Neural cell (in vitro differentiated cells): Measurements from ENCODE around the gene UBE2QL1. TPM values are rescaled to one million over a fixed set of nuclear protein-coding genes. Genes with fewer than 3 reads are reported as not detected.

ENCODE experiments used
- H2AFZ ChIP-seq: fragments of 200-600, 300-800 bp; sonication (generic), shearing (Covaris generic); 2 replicates; pipeline ENCODE4 v1.6.0; 2014; ENCODE audit warnings: low read depth, mild to moderate bottlenecking, antibody characterized with exemption, low read length, moderate library complexity
- H3F3A ChIP-seq: fragments of 200-600 bp; shearing (Covaris generic); 2 replicates; pipeline ENCODE4 v1.6.1; 2016; ENCODE audit warnings: mild to moderate bottlenecking, moderate library complexity, mixed read lengths, antibody characterized with exemption, low read length; ENCODE audit not compliant: insufficient read depth, poor library complexity, severe bottlenecking
- H3K27ac ChIP-seq: fragments of 200-600, 300-800 bp; sonication (generic), shearing (Covaris generic); 2 replicates; pipeline ENCODE4 v1.5.1; 2014; ENCODE audit warnings: mild to moderate bottlenecking, low read length, moderate library complexity
- H3K27me3 ChIP-seq: fragments of 300-800, 200-600 bp; sonication (generic), shearing (Covaris generic); 2 replicates; pipeline ENCODE4 v1.6.0; 2014; ENCODE audit warnings: mild to moderate bottlenecking, low read depth, low read length, moderate library complexity; ENCODE audit not compliant: insufficient read depth
- H3K36me3 ChIP-seq: fragments of 300-800, 200-600 bp; sonication (generic), shearing (Covaris generic); 2 replicates; pipeline ENCODE4 v1.5.1; 2014; ENCODE audit warnings: mild to moderate bottlenecking, antibody characterized with exemption, low read length, moderate library complexity; ENCODE audit not compliant: insufficient read depth
- H3K4me2 ChIP-seq: fragments of 300-800, 200-600 bp; sonication (generic), shearing (Covaris generic); 2 replicates; pipeline ENCODE4 v1.6.0; 2014; ENCODE audit warnings: mild to moderate bottlenecking, low read length
- H3K4me3 ChIP-seq: fragments of 300-800, 200-600 bp; sonication (generic), shearing (Covaris generic); 2 replicates; pipeline ENCODE4 v1.5.1; 2014; ENCODE audit warnings: mild to moderate bottlenecking, low read length, moderate library complexity
- H3K79me2 ChIP-seq: fragments of 200-600 bp; shearing (Covaris generic); replicated peaks from 2 replicates; pipeline ENCODE4 v1.6.0; 2014; ENCODE audit warnings: mild to moderate bottlenecking, low read length, moderate library complexity; ENCODE audit not compliant: insufficient read depth
- H3K9ac ChIP-seq: fragments of 300-800, 200-600 bp; sonication (generic), shearing (Covaris generic); 2 replicates; pipeline ENCODE4 v1.6.1; 2016; ENCODE audit warnings: mild to moderate bottlenecking, low read length, mixed read lengths
- H3K9me2 ChIP-seq: fragments of 200-600 bp; shearing (Covaris generic); 2 replicates; pipeline ENCODE4 v1.6.1; 2016; ENCODE audit warnings: mild to moderate bottlenecking, low read length, mixed read lengths; ENCODE audit not compliant: insufficient read depth
- H3K9me3 ChIP-seq: fragments of 200-600, 300-800 bp; sonication (generic), shearing (Covaris generic); 2 replicates; pipeline ENCODE4 v1.6.1; 2016; ENCODE audit warnings: mild to moderate bottlenecking, mixed run types, low read length, moderate library complexity, mixed read lengths
- H4K20me1 ChIP-seq: fragments of 200-600 bp; shearing (Covaris generic); 2 replicates; pipeline ENCODE4 v1.6.1; 2016; ENCODE audit warnings: mild to moderate bottlenecking, mixed run types; ENCODE audit not compliant: insufficient read depth
- EP300 ChIP-seq: fragments of 450-650 bp; conservative IDR thresholded peaks from 2 replicates; pipeline ENCODE4 v1.6.1; 2014; ENCODE audit warnings: antibody characterized with exemption, mild to moderate bottlenecking, moderate library complexity; ENCODE audit not compliant: poor library complexity, severe bottlenecking
- EZH2 ChIP-seq: fragments of 200-600, 300-800 bp; shearing (Covaris generic), sonication (generic); IDR thresholded peaks from 2 replicates; pipeline ENCODE4 v1.6.1; 2014; ENCODE audit warnings: antibody characterized with exemption, low read length, borderline replicate concordance, mild to moderate bottlenecking; ENCODE audit not compliant: insufficient read depth, poor library complexity, severe bottlenecking
- MXI1 ChIP-seq: fragments of 450-650 bp; conservative IDR thresholded peaks from 2 replicates; pipeline ENCODE4 v1.6.1; 2014; ENCODE audit warnings: antibody characterized with exemption, mild to moderate bottlenecking; ENCODE audit not compliant: poor library complexity, severe bottlenecking
- POLR2AphosphoS5 ChIP-seq: IDR thresholded peaks from 2 replicates; pipeline ENCODE4 v1.6.1; 2012
- RAD21 ChIP-seq: fragments of 450-650 bp; conservative IDR thresholded peaks from 2 replicates; pipeline ENCODE4 v1.6.1; 2014; ENCODE audit warnings: antibody characterized with exemption, mild to moderate bottlenecking, moderate library complexity
- SMC3 ChIP-seq: fragments of 450-650 bp; conservative IDR thresholded peaks from 2 replicates; pipeline ENCODE4 v1.6.1; 2014; ENCODE audit warnings: antibody characterized with exemption, mild to moderate bottlenecking, moderate library complexity; ENCODE audit not compliant: poor library complexity
- TAF1 ChIP-seq: IDR thresholded peaks from 2 replicates; pipeline ENCODE4 v1.6.1; 2012; ENCODE audit warnings: low read depth
- polyA plus RNA-seq: library from polyadenylated mRNA; depleted of rRNA; stranded (reverse); fragments of >200 nt; gene quantifications from 2 replicates; pipeline ENCODE4 v1.2.3, GENCODE V29; 2014
- TF ChIP-seq, protein P1 (sequence below): IDR thresholded peaks from 2 replicates; pipeline ENCODE4 v1.6.1; 2012; ENCODE audit warnings: borderline replicate concordance
- TF ChIP-seq, protein P2 (sequence below): fragments of 450-650 bp; IDR thresholded peaks from 2 replicates; pipeline ENCODE4 v1.5.1; 2014; ENCODE audit warnings: antibody characterized with exemption, mild to moderate bottlenecking, moderate library complexity; ENCODE audit not compliant: poor library complexity, severe bottlenecking

The UBE2QL1 gene
- polyA plus RNA-seq, 1 donor from 2014 or later, result 13.8 TPM

DNA sequence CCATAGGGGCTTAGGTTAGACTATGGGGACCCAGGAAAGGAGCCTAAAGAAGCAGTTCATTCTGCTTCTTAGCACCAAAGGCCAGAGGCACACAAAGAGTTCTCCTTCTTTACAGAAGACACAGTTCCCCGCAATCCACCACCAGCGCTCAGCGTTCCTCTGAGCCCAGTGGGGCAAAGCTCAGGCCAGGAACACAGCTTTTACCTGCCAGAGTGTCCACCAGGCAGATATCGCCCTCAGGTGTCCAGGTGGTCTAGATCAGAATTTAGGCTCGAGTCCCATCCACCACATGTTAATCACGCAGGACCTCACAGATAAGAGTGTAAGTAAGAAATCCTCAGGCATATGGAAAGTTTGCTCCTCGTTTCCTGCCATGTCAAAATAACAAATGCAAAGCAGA, 53.0 kb downstream of the UBE2QL1 start:
- no peaks in the 10 kb centered on the region for H3K79me2 ChIP-seq
- H3K4me2 ChIP-seq, result no peak overlapping the region
- H3K27ac ChIP-seq, result no peak overlapping the region
- no peaks in the 10 kb centered on the region for H3K27me3 ChIP-seq
- no peaks in the 10 kb centered on the region for H4K20me1 ChIP-seq
- H3K36me3 ChIP-seq, result no peaks in the 10 kb centered on the region
- H3F3A ChIP-seq, result no peaks in the 10 kb centered on the region
- no peak for TF ChIP-seq MXI1
- TF ChIP-seq EP300, result no peak
- no peak for TF ChIP-seq TAF1
- no peak for TF ChIP-seq POLR2AphosphoS5
- no peak for TF ChIP-seq EZH2
- TF ChIP-seq SMC3, result no peak
- TF ChIP-seq, protein P1, sequence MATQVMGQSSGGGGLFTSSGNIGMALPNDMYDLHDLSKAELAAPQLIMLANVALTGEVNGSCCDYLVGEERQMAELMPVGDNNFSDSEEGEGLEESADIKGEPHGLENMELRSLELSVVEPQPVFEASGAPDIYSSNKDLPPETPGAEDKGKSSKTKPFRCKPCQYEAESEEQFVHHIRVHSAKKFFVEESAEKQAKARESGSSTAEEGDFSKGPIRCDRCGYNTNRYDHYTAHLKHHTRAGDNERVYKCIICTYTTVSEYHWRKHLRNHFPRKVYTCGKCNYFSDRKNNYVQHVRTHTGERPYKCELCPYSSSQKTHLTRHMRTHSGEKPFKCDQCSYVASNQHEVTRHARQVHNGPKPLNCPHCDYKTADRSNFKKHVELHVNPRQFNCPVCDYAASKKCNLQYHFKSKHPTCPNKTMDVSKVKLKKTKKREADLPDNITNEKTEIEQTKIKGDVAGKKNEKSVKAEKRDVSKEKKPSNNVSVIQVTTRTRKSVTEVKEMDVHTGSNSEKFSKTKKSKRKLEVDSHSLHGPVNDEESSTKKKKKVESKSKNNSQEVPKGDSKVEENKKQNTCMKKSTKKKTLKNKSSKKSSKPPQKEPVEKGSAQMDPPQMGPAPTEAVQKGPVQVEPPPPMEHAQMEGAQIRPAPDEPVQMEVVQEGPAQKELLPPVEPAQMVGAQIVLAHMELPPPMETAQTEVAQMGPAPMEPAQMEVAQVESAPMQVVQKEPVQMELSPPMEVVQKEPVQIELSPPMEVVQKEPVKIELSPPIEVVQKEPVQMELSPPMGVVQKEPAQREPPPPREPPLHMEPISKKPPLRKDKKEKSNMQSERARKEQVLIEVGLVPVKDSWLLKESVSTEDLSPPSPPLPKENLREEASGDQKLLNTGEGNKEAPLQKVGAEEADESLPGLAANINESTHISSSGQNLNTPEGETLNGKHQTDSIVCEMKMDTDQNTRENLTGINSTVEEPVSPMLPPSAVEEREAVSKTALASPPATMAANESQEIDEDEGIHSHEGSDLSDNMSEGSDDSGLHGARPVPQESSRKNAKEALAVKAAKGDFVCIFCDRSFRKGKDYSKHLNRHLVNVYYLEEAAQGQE, result no peak
- TF ChIP-seq, protein P2, sequence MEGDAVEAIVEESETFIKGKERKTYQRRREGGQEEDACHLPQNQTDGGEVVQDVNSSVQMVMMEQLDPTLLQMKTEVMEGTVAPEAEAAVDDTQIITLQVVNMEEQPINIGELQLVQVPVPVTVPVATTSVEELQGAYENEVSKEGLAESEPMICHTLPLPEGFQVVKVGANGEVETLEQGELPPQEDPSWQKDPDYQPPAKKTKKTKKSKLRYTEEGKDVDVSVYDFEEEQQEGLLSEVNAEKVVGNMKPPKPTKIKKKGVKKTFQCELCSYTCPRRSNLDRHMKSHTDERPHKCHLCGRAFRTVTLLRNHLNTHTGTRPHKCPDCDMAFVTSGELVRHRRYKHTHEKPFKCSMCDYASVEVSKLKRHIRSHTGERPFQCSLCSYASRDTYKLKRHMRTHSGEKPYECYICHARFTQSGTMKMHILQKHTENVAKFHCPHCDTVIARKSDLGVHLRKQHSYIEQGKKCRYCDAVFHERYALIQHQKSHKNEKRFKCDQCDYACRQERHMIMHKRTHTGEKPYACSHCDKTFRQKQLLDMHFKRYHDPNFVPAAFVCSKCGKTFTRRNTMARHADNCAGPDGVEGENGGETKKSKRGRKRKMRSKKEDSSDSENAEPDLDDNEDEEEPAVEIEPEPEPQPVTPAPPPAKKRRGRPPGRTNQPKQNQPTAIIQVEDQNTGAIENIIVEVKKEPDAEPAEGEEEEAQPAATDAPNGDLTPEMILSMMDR, result no peak
- no peak for TF ChIP-seq RAD21
- H2AFZ ChIP-seq, result no peak overlapping the region
- H3K4me3 ChIP-seq, result no peak overlapping the region
- H3K9ac ChIP-seq, result no peak overlapping the region
- no peaks in the 10 kb centered on the region for H3K9me2 ChIP-seq
- H3K9me3 ChIP-seq, result no peaks in the 10 kb centered on the region

DNA sequence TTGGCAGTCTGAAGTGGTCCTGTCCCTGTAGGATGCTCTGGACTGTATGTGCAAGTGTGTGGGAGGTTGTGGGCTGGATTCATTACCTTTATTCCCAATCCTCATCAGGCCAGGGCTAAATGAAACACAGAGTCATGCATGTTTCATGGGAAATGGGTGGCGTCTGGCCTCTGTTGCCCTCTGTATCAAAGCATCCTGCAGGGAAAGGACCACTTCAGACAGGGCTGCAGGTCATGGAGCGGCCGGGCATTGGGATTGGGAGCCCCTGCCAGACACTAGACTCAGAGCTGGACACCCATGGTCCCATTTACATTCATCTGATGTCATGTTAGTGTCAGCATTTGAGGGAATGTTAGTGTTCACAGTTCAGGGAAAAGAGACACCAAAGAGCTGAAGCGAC, 53.8 kb downstream of the UBE2QL1 start:
- Histone ChIP-seq H2AFZ (no peak overlapping the region), H3F3A (no peaks in the 10 kb centered on the region), H3K79me2 (no peaks in the 10 kb centered on the region), H3K9me2 (no peaks in the 10 kb centered on the region), H3K4me3 (no peak overlapping the region), H3K9me3 (no peaks in the 10 kb centered on the region), H3K9ac (no peak overlapping the region), H4K20me1 (no peaks in the 10 kb centered on the region), H3K4me2 (no peak overlapping the region), H3K27me3 (no peaks in the 10 kb centered on the region), H3K36me3 (no peaks in the 10 kb centered on the region), H3K27ac (no peak overlapping the region)
- TF ChIP-seq RAD21 (no peak), SMC3 (no peak), EP300 (no peak), TAF1 (no peak), POLR2AphosphoS5 (no peak), MXI1 (no peak), EZH2 (no peak)
- TF ChIP-seq, protein P1, result no peak
- TF ChIP-seq, protein P2, result no peak
